AG09319 (cell line): Measurements from ENCODE around the gene RAB3A.
A peak's percentile ranks its signal among the peaks of the same experiment; 100 is the strongest.

ENCODE experiments used
- DNase-seq: peaks from one replicate; pipeline ENCODE4 v3.0.0-alpha.2; 2010; ENCODE audit warnings: low read depth; ENCODE audit errors: extremely low read depth
- CTCF ChIP-seq: IDR thresholded peaks from 2 replicates; pipeline ENCODE4 v1.5.1; 2011; ENCODE audit warnings: low read depth, mild to moderate bottlenecking, inconsistent platforms, low read length, moderate library complexity

The RAB3A gene

GRCh38 chr19:18227781-18228271, 24.0 kb upstream of the RAB3A start:
- no peak for DNase-seq
- TF ChIP-seq CTCF: no peak

DNA sequence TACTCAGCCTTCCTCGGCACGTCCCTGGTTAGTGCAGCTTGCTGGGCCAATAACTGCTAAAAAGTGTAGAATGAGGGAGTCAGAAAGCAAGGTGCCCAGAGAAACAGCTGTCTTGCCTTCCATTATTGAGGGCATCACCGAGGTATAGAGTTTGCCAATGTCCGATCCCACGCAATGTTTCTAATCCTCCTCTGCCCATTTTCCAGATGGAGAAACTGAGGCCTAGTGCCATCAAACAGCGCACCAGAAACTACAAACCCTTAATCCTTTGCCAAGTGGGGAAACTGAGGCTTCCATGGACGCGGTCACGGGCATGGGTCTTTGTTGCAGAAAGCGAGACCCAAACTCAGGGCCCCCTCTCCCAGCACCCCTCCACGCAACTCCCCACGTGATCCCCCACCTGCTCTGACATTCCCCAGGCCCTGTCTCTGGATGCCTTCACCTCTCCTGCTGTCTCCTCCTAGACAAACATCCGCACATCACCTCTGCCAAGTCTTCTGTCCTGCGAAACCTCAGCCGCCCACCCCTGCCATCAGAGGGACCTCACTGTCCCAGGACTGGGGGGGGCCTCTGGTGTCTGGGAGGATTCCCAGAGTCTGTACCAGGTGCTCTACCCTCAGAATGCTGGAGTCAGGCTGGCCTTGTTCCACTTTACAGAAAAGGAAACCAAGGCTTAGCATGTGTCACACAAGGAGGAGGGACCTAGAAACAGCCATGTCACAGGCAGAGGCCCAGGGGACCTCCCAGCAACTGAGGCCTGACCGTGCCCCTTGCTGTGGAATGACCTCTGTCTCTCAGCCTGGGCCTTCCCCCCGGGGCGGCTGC, 23.3 kb upstream of the RAB3A start:
- no peak for TF ChIP-seq CTCF
- no peak for DNase-seq

DNA sequence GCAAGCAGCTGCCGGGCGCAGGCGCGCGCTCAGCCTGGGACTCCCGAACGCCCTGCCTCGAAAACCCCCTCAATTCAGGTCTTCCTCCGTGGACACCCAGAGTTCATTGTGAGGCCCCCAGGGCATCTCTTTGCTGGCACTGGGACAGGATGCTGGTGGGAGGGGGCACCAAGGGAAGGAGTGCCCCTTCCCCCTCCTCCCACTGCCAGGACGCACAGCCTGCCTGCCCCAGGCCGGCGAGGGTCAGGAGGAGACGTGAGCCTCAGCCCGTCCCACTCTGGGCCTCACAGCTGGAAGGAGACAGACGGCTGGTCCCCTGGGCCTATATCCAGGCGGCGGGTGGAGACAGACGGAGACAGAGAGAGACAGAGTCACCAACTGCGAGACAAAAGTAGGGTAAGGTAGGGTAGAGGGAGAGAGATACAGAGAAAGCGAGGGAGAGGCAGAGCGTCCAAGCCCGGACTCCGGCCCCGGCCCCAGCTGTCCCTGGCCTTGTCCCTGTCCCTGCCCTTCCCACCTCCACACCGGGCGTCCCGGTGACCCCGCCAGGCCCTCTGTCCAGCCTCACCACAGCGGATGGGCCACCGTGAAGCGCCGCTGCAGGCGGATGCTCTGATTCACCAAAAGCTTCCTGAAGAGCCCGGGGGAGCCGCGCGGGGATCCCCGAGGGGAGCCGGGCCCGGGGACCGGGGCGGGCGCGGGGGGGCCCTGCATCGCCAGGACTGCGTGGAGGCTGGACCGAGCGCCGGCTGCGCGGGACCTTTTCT, 22.0 kb upstream of the RAB3A start, which contains the start of gene PDE4C:
Gene PDE4C, minus strand, starts transcription at position 737 of the 767 bp plus-strand sequence. Its CDS starts 23 bp downstream, at position 714.
- no peak for DNase-seq
- no peak for TF ChIP-seq CTCF

DNA sequence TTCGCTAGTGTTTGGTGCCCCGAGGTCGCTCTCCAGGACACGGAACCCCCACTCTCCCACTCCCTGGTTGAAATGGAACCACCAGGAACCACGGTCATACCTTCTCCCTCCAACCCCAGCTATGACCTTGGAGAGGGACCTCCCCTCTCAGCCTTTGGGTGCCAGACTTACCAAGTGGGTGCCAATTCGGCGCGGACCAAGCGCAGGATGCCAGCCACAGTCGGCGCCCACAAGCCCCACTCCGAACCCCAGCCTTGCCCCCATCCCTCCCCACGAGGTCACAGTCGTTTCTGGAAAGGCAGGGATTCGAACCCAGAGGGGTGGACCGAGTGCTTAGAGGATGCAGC, 21.5 kb upstream of the RAB3A start:
- no peak for DNase-seq
- TF ChIP-seq CTCF: no peak

- TF ChIP-seq CTCF: no peak
- DNase-seq: peak; percentile 98
Observed at GRCh38 chr19:18224525-18225354, 20.9 kb upstream of the RAB3A start.

DNA sequence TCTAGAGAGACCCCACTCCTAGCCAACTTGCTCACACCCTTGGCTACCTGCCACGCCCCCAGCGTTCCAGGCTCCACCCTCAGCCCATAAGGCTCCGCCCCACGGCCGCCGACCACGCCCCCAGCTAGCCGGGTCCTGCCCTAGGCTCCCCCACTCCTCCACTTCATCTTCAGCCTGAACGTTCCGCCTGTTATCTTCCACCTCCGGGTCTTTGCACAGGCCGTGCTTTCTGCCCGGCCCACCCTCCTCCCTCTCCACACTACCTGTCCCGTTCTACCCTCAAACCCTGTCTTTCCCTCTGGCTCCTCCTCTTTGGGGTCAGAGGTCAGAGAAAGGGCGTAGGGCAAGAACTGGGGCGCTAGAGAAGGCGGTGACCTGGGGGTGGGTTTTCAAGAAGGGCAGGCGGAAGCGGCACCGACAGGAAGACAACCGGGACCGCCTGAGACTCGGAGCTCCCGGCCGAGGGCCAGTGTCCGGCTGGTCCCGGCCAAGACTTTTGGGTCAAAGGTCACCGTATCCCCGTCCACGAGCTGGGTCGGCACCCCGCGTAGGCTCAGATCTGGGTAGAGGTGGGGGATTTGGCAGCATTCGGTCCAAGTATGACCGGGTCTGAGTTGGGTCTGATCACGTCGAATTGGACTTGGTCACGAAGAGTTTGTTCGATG, 20.1 kb upstream of the RAB3A start:
- no peak for TF ChIP-seq CTCF
- DNase-seq: no peak
